ENCODE results near the gene KIF3C. TPM values are rescaled to one million over a fixed set of nuclear protein-coding genes. Genes with fewer than 3 reads are reported as not detected.

The KIF3C gene
- total and polyA plus RNA-seq, 2 of the 4 experiments (the other 2 are of a cell fraction) = 8.3 to 15.4 TPM

- no peak overlapping the region for H2AK9ac ChIP-seq (replicated peaks; ENCODE audit: low read depth, low read length, poor library complexity)
- H4K20me1 ChIP-seq (ENCODE audit: insufficient read depth, low read length) = 0 out of 2 replicates have a peak, but pooled peaks cover 5% of the 10 kb centered on the region
- H4K91ac ChIP-seq (ENCODE audit: insufficient read depth, low read depth, low read length) = no peak overlapping the region
- H2AFZ ChIP-seq (replicated peaks; ENCODE audit: low read length, poor library complexity) = no peak overlapping the region
- no peak overlapping the region for H2BK120ac ChIP-seq (ENCODE audit: low read depth, low read length)
- no peak for TF ChIP-seq MXI1 (IDR thresholded peaks at IDR 0.05; ENCODE audit: borderline replicate concordance, low read depth, low read length)
- TF ChIP-seq POLR2A (IDR thresholded peaks at IDR 0.05; ENCODE audit: low read depth, low read length) = no peak
- no peak for TF ChIP-seq RAD21 (IDR thresholded peaks at IDR 0.05; ENCODE audit: low read length)
- TF ChIP-seq FOS (IDR thresholded peaks at IDR 0.05; ENCODE audit: low read depth, low read length) = no peak
- no peak for TF ChIP-seq NFE2L2 (IDR thresholded peaks at IDR 0.05; ENCODE audit: low read depth, low read length)
- TF ChIP-seq BHLHE40 (IDR thresholded peaks at IDR 0.05; ENCODE audit: low read depth, low read length) = no peak
- no peak for TF ChIP-seq CTCF (conservative IDR thresholded peaks at IDR 0.05; ENCODE audit: low read depth, low read length)
- TF ChIP-seq ELK1 (IDR thresholded peaks at IDR 0.05; ENCODE audit: borderline replicate concordance, low read depth, low read length) = no peak
- no peak for TF ChIP-seq MAZ (IDR thresholded peaks at IDR 0.05; ENCODE audit: borderline replicate concordance, low read depth, low read length)
- no peak for TF ChIP-seq USF2 (IDR thresholded peaks at IDR 0.05; ENCODE audit: low read depth, low read length)
- no peak for TF ChIP-seq RCOR1 (IDR thresholded peaks at IDR 0.05; ENCODE audit: insufficient replicate concordance, low read length)
- TF ChIP-seq RFX5 (IDR thresholded peaks at IDR 0.05; ENCODE audit: low read depth, low read length) = no peak
- no peak for TF ChIP-seq CEBPB (IDR thresholded peaks at IDR 0.05; ENCODE audit: low read depth, low read length)
- no peak overlapping the region for H3K18ac ChIP-seq (ENCODE audit: low read depth, low read length)
- peaks cover 17% of the 10 kb centered on the region for H3K4me1 ChIP-seq (ENCODE audit: control insufficient read depth, insufficient read depth, low read length)
- H3K4ac ChIP-seq (ENCODE audit: low read depth, low read length) = no peak overlapping the region
- intact Hi-C loops (cut with micrococcal nuclease) (no loop called here), in situ Hi-C loops (cut with MboI; ENCODE audit: low sequenced_read_pairs) (no loop called here), dilution Hi-C loops (cut with HindIII; ENCODE audit: low sequenced_read_pairs, unreplicated experiment) (no loop called here)
- no peak overlapping the region for H2BK20ac ChIP-seq (ENCODE audit: low read depth, low read length)
- H3K4me3 ChIP-seq (ENCODE audit: insufficient read depth, low read depth, low read length) = no peak overlapping the region
- no peak overlapping the region for H2BK5ac ChIP-seq (ENCODE audit: low read depth, low read length, poor library complexity, severe bottlenecking)
- no TSS peak for BruUV-seq (replicated peaks)
- no peaks in the 10 kb centered on the region for H3K9me3 ChIP-seq (ENCODE audit: control insufficient read depth, insufficient read depth, low read length)
- H3K56ac ChIP-seq (ENCODE audit: extremely low read depth, insufficient read depth, low read length) = no peak overlapping the region
- no peak overlapping the region for H2AK5ac ChIP-seq (ENCODE audit: low read depth, low read length)
- no peak for ATAC-seq (ENCODE audit: low read depth)
- peaks cover 4% of the 10 kb centered on the region; the same call in 1 of the 2 replicates for H3K36me3 ChIP-seq (ENCODE audit: control insufficient read depth, insufficient read depth, low read length)
- H3K9me1 ChIP-seq (ENCODE audit: insufficient read depth, low read length) = peaks cover 6% of the 10 kb centered on the region; the same call in 1 of the 2 replicates
- H4K5ac ChIP-seq (ENCODE audit: low read depth, low read length) = no peak overlapping the region
- no peak overlapping the region for H3K9ac ChIP-seq (ENCODE audit: low read depth, low read length)
- DNase-seq = no peak
- no peak overlapping the region for H3K14ac ChIP-seq (replicated peaks; ENCODE audit: low read depth, low read length)
- no peak overlapping the region for H3K4me2 ChIP-seq (ENCODE audit: low read depth, low read length)
- CTCF ChIA-PET = interaction anchor here (0.6 to 1.1 kb wide), 2 partner anchors 33 to 42 kb away, joined by 5 to 6 read pairs; no protein-coding TSS in a partner anchor
- H2BK15ac ChIP-seq (ENCODE audit: low read depth, low read length) = no peak overlapping the region
- H3K79me1 ChIP-seq (ENCODE audit: low read depth in 1 of 2, low read length in 2 of 2) = peaks cover 12 to 31% of the 10 kb centered on the region in 2 experiments
- no peak overlapping the region for H3K23ac ChIP-seq (ENCODE audit: low read depth, low read length)
- no peak overlapping the region for H4K8ac ChIP-seq (ENCODE audit: low read depth in 2 of 2, low read length in 2 of 2)
- no peak overlapping the region for H3K27ac ChIP-seq (ENCODE audit: insufficient read depth, low read length)
- H3K27me3 ChIP-seq (ENCODE audit: control insufficient read depth, insufficient read depth, low read length) = no peaks in the 10 kb centered on the region
- POLR2A ChIA-PET (ENCODE audit: unreplicated experiment) = interaction anchor here (0.6 kb wide), 1 partner anchor 13 kb away, joined by 3 read pairs; no protein-coding TSS in a partner anchor
These were observed 1.4 kb upstream of the KIF3C start for GRCh38 chr2:25983735-25984134.

All from IMR-90 (cell line).